Measurements from ENCODE around the gene SH3RF3.

The SH3RF3 gene

DNA sequence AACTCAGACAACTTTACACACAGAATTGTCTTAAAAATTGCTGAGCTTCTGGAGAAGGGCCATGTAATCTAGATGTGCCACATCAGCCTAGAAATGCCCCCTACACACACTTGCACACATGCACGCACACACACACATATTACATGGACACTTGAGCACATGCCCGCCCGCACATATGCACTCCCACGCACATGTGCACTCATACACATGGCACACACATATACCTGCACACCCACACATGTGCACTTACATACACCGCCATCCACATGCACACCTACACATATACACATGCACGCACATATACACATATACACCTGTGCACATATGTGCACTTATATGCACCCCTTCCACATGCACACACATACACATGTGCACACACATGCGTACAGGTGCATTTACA, 271.1 kb downstream of the SH3RF3 start:
- no peak overlapping the region for H3K9ac ChIP-seq (ENCODE audit: low read length)
- no peak overlapping the region for H3K4ac ChIP-seq (ENCODE audit: low read depth, low read length)
- peaks cover 5% of the 10 kb centered on the region for H3K9me3 ChIP-seq (ENCODE audit: insufficient read depth, low read depth, low read length)
- no peak overlapping the region for H4K8ac ChIP-seq (ENCODE audit: low read depth, low read length)
- H3K4me1 ChIP-seq (ENCODE audit: control insufficient read depth in 1 of 2, insufficient read depth in 2 of 2, low read length in 2 of 2), result peaks cover 0 to 2% of the 10 kb centered on the region in 2 experiments
- no peaks in the 10 kb centered on the region for H3K27me3 ChIP-seq (ENCODE audit: insufficient read depth, low read length)
- no peak overlapping the region for H2BK5ac ChIP-seq (ENCODE audit: low read depth, low read length, poor library complexity)
- no peak overlapping the region for H3K27ac ChIP-seq (ENCODE audit: low read depth, low read length)
- no peaks in the 10 kb centered on the region for H3K79me1 ChIP-seq (ENCODE audit: low read length)
- no CpG with 5 or more reads among the region's 7 CpGs for WGBS (ENCODE audit: extremely low coverage, insufficient coverage, insufficient read length)
- H4K91ac ChIP-seq (ENCODE audit: low read depth, low read length), result no peak overlapping the region
- H2AFZ ChIP-seq (ENCODE audit: insufficient read depth, low read length, poor library complexity), result no peak overlapping the region
- no peak overlapping the region for H2BK120ac ChIP-seq (ENCODE audit: insufficient read depth, low read length, poor library complexity)
- H3K4me3 ChIP-seq (ENCODE audit: low read depth, low read length), result no peak overlapping the region
- DNase-seq, result no peak
- no peaks in the 10 kb centered on the region for H3K79me2 ChIP-seq (ENCODE audit: control insufficient read depth, insufficient read depth, low read length, poor library complexity)
- no peak overlapping the region for H4K12ac ChIP-seq (ENCODE audit: low read depth, low read length)
- no peak overlapping the region for H2BK12ac ChIP-seq (ENCODE audit: low read length)
- no peak overlapping the region for H2AK5ac ChIP-seq (ENCODE audit: low read length)
- no peak overlapping the region for H3K14ac ChIP-seq (ENCODE audit: low read length)
- H3K36me3 ChIP-seq (ENCODE audit: control insufficient read depth in 1 of 2, insufficient read depth in 2 of 2, low read length in 2 of 2), result no peaks in the 10 kb centered on the region
- H3K18ac ChIP-seq (ENCODE audit: low read length), result no peak overlapping the region
- no peak overlapping the region for H3K4me2 ChIP-seq (ENCODE audit: low read length)
- no peak overlapping the region for H3K23ac ChIP-seq (ENCODE audit: low read length)

DNA sequence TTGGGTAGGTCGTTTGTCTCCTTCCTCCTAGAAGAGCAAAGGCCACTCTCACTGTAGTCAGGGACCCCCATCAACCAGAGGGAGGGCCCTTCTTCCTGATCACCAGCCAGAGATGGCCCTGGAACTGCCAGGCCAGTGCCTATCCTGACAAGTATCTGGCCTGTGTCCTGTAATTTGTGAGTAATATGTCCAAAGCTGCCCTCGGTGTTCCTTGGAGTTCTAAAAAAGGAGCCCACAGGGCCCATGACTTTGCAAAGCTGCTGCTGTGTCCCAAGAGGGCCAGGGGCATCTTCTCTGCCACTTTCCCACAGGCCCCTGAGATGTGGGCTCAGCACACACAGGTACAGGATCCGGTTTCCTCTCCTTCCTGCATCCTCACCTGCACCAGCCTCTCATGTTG, 272.4 kb downstream of the SH3RF3 start:
- no CpG with 5 or more reads among the region's 3 CpGs for WGBS (ENCODE audit: extremely low coverage, insufficient coverage, insufficient read length)
- Histone ChIP-seq H4K12ac (ENCODE audit: low read depth, low read length) (no peak overlapping the region), H3K4me1 (ENCODE audit: control insufficient read depth in 1 of 2, insufficient read depth in 2 of 2, low read length in 2 of 2) (peaks cover 0 to 2% of the 10 kb centered on the region in 2 experiments), H3K4me3 (ENCODE audit: low read depth, low read length) (no peak overlapping the region), H3K27ac (ENCODE audit: low read depth, low read length) (no peak overlapping the region), H3K14ac (ENCODE audit: low read length) (no peak overlapping the region), H2BK5ac (ENCODE audit: low read depth, low read length, poor library complexity) (no peak overlapping the region), H3K9me3 (ENCODE audit: insufficient read depth, low read depth, low read length) (peaks cover 5% of the 10 kb centered on the region), H3K79me2 (ENCODE audit: control insufficient read depth, insufficient read depth, low read length, poor library complexity) (no peaks in the 10 kb centered on the region), H3K4ac (ENCODE audit: low read depth, low read length) (no peak overlapping the region), H3K18ac (ENCODE audit: low read length) (no peak overlapping the region), H3K79me1 (ENCODE audit: low read length) (no peaks in the 10 kb centered on the region), H2AK5ac (ENCODE audit: low read length) (no peak overlapping the region), H3K23ac (ENCODE audit: low read length) (no peak overlapping the region), H2AFZ (ENCODE audit: insufficient read depth, low read length, poor library complexity) (no peak overlapping the region), H3K9ac (ENCODE audit: low read length) (no peak overlapping the region), H3K4me2 (ENCODE audit: low read length) (no peak overlapping the region), H3K27me3 (ENCODE audit: insufficient read depth, low read length) (no peaks in the 10 kb centered on the region), H2BK12ac (ENCODE audit: low read length) (no peak overlapping the region), H4K91ac (ENCODE audit: low read depth, low read length) (no peak overlapping the region), H2BK120ac (ENCODE audit: insufficient read depth, low read length, poor library complexity) (no peak overlapping the region), H4K8ac (ENCODE audit: low read depth, low read length) (no peak overlapping the region), H3K36me3 (ENCODE audit: control insufficient read depth in 1 of 2, insufficient read depth in 2 of 2, low read length in 2 of 2) (no peaks in the 10 kb centered on the region)
- DNase-seq, result no peak

DNA sequence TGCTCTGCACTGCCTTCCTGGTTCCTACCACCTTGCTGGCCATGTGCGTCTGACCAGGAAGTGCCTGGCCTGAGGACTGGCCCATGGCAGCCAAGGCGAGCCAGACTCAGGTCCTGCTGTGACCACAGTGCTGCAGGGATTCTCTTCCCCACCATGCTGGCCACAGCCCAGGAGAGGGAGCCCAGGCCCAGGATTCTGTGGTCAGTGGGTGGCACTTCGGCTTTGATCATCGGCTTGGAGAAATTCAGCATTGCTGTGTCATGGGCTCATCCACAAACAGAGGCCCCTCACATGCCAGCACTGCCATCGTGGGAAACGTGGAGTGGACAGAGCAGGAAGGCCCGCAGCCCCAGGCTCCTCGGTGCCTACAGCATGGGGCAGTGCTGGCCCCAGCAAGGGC, 273.2 kb downstream of the SH3RF3 start:
- Histone ChIP-seq H3K23ac (ENCODE audit: low read length) (no peak overlapping the region), H3K14ac (ENCODE audit: low read length) (no peak overlapping the region), H2AFZ (ENCODE audit: insufficient read depth, low read length, poor library complexity) (no peak overlapping the region), H3K4me1 (ENCODE audit: control insufficient read depth in 1 of 2, insufficient read depth in 2 of 2, low read length in 2 of 2) (peaks cover 0 to 2% of the 10 kb centered on the region in 2 experiments), H3K9ac (ENCODE audit: low read length) (no peak overlapping the region), H3K27me3 (ENCODE audit: insufficient read depth, low read length) (no peaks in the 10 kb centered on the region), H2BK12ac (ENCODE audit: low read length) (no peak overlapping the region), H3K9me3 (ENCODE audit: insufficient read depth, low read depth, low read length) (peaks cover 5% of the 10 kb centered on the region), H4K91ac (ENCODE audit: low read depth, low read length) (no peak overlapping the region), H2AK5ac (ENCODE audit: low read length) (no peak overlapping the region), H3K4me2 (ENCODE audit: low read length) (no peak overlapping the region), H3K79me1 (ENCODE audit: low read length) (no peaks in the 10 kb centered on the region), H4K12ac (ENCODE audit: low read depth, low read length) (no peak overlapping the region), H3K18ac (ENCODE audit: low read length) (no peak overlapping the region), H3K4me3 (ENCODE audit: low read depth, low read length) (no peak overlapping the region), H3K4ac (ENCODE audit: low read depth, low read length) (no peak overlapping the region), H2BK5ac (ENCODE audit: low read depth, low read length, poor library complexity) (no peak overlapping the region), H3K79me2 (ENCODE audit: control insufficient read depth, insufficient read depth, low read length, poor library complexity) (no peaks in the 10 kb centered on the region), H2BK120ac (ENCODE audit: insufficient read depth, low read length, poor library complexity) (no peak overlapping the region), H3K36me3 (ENCODE audit: control insufficient read depth in 1 of 2, insufficient read depth in 2 of 2, low read length in 2 of 2) (no peaks in the 10 kb centered on the region), H3K27ac (ENCODE audit: low read depth, low read length) (no peak overlapping the region), H4K8ac (ENCODE audit: low read depth, low read length) (no peak overlapping the region)
- WGBS (ENCODE audit: extremely low coverage, insufficient coverage, insufficient read length), result no CpG with 5 or more reads among the region's 8 CpGs
- DNase-seq, result no peak

DNA sequence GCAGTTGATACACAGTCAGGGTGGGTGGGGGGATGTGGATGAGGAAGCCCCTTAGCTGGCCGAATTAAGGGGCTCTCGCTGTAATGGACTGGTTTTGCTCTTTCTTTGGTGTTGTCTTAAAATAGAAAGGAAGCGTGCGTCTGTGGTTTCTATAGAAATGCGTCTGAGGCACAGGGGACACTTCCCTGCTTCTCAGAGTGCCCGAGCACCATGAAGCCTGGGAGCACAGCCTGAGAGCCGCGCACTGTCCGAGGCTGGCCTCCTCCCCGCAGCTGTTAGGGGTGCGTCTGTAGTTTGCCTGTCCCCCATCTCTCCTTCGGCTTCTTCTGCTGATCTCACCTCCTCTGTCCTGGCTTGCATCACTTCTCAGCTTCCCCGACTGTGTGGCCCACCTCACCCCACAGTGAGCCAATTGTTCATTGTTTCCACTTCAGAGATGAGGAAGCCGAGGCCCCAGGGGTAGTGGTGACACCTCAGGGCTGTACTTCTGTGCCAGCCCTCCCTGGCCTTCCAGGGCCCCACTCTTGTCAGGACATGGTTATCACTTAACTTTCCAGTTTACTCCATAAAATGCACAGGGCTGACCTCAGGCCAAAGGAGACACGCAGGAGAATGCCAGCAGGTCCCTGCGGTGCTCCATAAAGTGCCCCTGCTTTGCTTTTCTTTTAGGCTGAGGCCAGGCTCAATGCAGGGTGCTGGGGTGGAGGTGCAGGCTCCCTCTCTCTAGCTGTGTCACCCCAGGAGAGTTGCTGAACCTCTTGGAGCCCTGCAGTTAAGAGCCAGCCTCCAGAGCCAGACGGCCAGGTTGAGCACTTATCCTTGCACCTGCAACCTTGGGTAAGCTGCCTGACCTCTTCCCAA, 274.2 kb downstream of the SH3RF3 start:
- no peak overlapping the region for H4K91ac ChIP-seq (ENCODE audit: low read depth, low read length)

More for the DNA sequence above, 274.2 kb downstream of the SH3RF3 start:
- Histone ChIP-seq H3K79me1 (ENCODE audit: low read length) (no peaks in the 10 kb centered on the region), H4K8ac (ENCODE audit: low read depth, low read length) (no peak overlapping the region), H3K9me3 (ENCODE audit: insufficient read depth, low read depth, low read length) (peaks cover 5% of the 10 kb centered on the region), H3K23ac (ENCODE audit: low read length) (no peak overlapping the region), H3K4me1 (ENCODE audit: control insufficient read depth in 1 of 2, insufficient read depth in 2 of 2, low read length in 2 of 2) (no peaks in the 10 kb centered on the region), H3K4me3 (ENCODE audit: low read depth, low read length) (no peak overlapping the region), H3K79me2 (ENCODE audit: control insufficient read depth, insufficient read depth, low read length, poor library complexity) (no peaks in the 10 kb centered on the region), H2AK5ac (ENCODE audit: low read length) (no peak overlapping the region), H3K27me3 (ENCODE audit: insufficient read depth, low read length) (no peaks in the 10 kb centered on the region), H3K18ac (ENCODE audit: low read length) (no peak overlapping the region), H2BK12ac (ENCODE audit: low read length) (no peak overlapping the region), H3K27ac (ENCODE audit: low read depth, low read length) (no peak overlapping the region), H3K36me3 (ENCODE audit: control insufficient read depth in 1 of 2, insufficient read depth in 2 of 2, low read length in 2 of 2) (no peaks in the 10 kb centered on the region), H2BK5ac (ENCODE audit: low read depth, low read length, poor library complexity) (no peak overlapping the region), H3K9ac (ENCODE audit: low read length) (no peak overlapping the region), H3K4me2 (ENCODE audit: low read length) (no peak overlapping the region), H4K12ac (ENCODE audit: low read depth, low read length) (no peak overlapping the region), H2AFZ (ENCODE audit: insufficient read depth, low read length, poor library complexity) (no peak overlapping the region), H3K14ac (ENCODE audit: low read length) (no peak overlapping the region), H2BK120ac (ENCODE audit: insufficient read depth, low read length, poor library complexity) (no peak overlapping the region), H3K4ac (ENCODE audit: low read depth, low read length) (no peak overlapping the region)
- no peak for DNase-seq
- no CpG with 5 or more reads among the region's 17 CpGs for WGBS (ENCODE audit: extremely low coverage, insufficient coverage, insufficient read length)

All from trophoblast cell (in vitro differentiated cells and primary cell).